CD4-positive, alpha-beta T cell treated with Interleukin-6 at 100 ng/mL for 8 hours (primary cell): ENCODE measurements around the gene CYP26B1.
"Not testable (repeated sequence)": the region's sequence is repeated elsewhere in the genome, so short reads cannot be mapped to it uniquely, and the experiment has no call there.

Experiments used
- DNase-seq: peaks from one replicate; pipeline ENCODE4 v3.0.0-alpha.2; 2020; ENCODE audit warnings: mixed read lengths, low spot score

Gene CYP26B1

DNA sequence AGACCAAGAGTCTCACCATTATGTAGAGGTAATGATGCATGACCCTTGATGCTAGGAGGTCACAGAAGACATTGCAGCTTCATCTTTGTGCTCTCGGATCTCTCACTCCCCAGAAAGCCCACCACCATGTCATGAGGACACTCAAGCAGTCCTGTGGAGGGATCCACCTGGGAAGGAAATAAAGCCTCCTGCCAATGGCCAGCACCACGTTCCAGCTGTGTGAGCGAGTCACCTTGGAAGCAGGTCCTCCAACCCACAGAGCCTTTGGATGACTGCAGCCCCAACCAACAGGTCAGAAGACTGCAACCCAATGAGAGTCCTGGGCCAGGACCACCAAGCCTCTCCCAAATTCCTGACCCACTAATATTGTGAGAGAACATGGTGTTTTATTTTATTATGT, 38.4 kb downstream of the CYP26B1 start:
- no peak for DNase-seq

DNA sequence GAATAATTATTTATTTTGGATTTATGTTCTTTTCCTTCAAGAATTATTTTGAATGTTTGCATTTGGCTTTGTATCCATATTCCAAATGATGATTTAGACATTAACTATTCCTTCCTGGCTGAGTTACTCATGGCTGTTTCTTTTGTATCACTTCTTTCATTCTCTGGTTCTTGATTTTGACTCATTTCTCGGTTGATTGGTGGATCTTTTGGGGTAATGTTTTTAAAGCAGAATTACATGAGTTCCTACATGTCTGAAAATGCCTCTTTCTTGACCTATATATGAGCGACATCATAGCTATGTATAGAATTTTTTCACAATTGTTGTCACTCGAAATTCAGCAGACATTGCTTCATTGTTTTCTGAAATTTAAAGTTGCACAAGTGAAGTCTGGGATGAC, 39.5 kb downstream of the CYP26B1 start:
- DNase-seq, result no peak

DNA sequence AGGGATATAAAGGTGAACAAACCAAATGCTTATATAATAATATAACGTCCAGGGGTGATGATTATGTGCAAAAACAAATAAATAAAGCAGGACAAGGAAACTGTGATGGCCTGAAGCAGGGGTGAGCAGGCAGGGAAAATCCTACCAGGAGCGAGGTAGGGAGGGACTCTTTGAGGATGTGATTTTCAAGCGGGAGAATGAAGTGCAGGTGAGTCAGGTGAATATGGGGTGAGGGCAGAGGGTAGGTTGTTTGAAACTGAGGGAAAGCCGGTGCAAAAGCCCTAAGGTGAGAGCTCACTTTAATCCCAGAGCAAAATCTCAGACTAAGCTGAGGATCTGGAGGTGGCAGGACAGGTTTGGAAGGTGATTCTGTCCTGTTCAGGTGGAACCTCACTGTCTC, 40.7 kb downstream of the CYP26B1 start:
- no peak for DNase-seq

DNA sequence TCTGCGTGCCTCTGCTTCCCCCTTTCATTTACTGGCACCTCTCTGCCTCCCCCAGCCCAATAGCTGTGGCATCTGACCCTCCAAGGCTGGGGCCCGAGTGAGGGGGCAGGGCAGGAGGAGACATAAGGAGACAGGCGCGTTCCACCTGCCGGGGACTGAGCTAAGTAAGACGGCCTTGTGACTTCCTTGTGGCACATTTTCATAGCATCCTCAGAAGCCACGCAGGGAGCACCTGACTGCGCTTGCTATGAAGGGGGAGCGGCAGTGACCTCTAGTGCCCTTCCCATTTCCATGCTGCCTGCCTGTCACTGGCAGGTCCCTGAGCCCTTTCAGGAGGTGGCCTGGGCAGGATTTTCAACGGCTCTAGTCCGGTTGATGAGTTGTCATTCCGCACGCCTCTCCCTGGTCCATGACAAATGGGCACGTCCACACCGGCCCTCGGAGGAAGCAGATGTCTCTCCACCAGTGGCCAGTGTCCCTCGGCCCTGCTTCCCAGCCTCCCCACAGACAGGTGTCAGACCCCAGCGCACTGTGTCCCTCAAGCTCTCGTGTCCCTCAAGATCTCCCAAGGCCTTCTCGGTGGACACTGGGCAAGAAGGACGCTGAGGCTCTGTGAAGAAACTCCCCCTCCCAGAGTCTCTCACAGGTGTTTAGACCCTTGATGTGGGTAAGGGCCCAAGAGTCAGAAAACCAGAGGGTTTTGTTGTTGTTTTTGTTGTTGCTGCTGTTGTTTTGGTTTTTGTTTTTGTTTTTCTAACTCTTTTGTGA, 42.7 kb downstream of the CYP26B1 start:
- DNase-seq, result no peak

DNA sequence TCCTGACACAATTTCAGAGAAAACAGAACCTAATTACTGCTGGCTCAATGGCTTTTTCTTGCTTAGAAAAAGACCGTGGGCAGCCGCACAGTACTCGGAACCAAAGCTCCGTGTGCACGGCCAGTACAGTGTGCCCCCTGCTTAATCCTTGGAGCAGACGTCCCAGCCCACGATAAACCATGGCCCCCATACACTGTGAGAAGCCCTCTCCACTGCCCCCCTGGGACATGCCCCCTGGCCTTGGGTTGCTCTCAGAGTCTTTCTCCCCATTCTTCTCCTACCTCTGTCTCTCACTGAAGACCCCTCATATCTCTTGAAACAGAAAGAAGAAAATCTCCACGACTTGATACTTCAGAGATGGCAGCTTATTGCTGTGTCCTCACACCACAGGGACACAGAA, 44.0 kb downstream of the CYP26B1 start:
- DNase-seq, result no peak

DNA sequence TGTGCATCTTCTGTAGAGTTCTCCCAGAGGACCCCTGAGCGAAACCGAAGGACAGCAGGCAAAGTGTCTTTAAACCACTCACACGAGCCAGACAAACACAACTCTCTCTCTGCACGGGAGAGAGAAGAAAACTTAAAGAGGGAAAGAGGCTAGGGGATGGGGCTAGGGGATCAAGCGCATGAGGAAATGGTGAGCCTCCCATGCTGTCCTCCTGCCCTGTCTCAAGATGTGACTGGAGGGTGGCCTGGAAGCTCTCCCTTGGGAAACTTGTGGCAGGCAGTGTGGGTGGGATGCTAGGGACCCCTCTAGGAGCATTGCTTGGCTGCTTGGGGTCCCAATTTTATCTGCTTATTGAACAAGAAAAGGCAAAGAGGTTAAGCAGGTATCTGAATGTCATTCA, 44.5 kb downstream of the CYP26B1 start:
- no peak for DNase-seq

DNA sequence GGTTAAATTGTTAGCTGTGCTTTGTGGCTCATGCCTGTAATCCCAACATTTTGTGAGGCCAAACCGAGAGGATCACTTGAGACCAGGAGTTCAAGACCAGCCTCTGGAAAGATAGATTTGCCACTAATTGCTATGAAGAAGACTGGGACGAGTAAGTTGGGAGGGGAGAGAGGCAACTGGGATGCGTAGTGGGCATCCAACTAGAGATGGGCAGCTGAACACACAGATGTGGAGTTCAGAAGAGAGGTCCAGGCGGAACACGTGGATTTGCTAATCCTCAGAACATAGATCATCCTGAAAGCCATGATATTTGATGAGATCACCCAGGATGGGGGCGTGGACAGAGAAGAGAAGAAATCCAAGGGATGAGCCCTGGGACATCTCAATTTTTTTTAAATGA, 48.7 kb downstream of the CYP26B1 start:
- no peak for DNase-seq

DNA sequence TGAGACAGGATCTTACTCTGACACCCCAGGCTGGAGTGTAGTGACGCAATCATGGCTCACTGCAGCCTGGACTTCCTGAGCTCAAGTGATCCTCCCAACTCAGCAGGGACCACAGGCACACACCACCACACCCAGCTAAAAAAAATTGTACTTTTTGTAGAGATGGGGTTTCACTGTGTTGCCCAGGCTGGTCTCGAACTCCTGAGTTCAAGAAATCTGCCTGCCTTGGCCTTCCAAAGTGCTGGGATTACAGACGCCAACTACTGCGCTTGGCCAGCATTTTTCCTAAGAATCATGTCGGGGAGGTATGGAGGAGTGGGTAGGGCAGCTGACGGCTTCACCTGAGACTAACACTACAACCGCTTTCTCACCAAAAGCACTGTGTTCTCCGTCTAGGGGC, 50.4 kb downstream of the CYP26B1 start:
- DNase-seq, result no peak

DNA sequence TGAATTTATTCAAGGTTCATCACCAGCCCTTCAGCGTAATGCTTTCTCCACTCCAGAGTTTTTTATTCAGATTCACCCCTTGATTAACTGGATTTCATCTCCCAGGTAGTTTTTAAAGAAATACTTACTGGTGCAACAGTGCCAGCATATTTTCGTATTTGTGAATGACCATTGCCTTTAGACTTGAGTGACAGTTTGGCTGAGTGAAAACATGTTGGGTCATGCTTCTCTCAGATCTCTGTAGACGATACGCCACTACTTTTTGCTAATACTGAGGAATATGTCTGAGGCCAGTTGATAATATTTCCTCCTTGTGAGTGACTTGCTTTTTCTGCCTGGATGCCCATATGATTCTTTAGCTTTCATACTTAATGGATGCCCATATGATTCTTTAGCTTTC, 51.5 kb downstream of the CYP26B1 start:
- no peak for DNase-seq

DNA sequence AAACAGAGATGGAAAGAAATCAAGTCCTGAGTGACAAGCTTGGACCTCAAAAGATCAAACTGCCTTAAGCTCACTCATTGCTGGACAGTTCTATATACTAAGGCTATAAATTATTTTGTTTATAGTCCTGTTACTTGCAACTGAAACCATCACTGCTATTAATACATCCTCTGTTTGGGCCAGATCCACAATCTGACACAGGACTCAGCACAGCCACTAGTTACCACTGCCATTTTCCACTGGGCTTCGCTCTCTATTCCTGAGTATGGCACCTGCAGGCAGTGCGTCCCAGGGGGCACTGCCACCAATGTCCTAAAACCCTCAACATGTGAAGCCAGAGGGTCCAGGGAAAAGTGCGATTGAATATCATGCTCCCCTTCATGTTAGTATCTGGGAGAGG, 52.3 kb downstream of the CYP26B1 start:
- no peak for DNase-seq

DNA sequence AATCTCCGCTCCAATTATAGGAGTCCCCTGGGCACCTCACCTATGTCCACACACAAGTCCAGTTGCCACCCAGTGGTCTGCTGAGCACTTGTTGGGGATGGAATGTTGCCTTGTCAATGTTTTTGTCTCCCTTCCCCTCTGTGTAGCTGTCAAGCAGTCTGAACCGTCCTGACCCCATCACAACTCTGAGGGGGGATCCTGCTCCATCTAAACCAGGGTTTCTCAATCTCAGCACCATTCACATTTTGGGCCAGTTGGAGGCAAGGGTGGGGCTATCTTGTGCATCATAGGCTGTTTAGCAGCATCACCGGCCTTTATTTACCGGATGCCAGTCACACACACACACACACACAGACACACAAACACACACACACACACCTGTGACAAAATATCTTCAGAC, 53.0 kb downstream of the CYP26B1 start:
- no peak for DNase-seq

DNA sequence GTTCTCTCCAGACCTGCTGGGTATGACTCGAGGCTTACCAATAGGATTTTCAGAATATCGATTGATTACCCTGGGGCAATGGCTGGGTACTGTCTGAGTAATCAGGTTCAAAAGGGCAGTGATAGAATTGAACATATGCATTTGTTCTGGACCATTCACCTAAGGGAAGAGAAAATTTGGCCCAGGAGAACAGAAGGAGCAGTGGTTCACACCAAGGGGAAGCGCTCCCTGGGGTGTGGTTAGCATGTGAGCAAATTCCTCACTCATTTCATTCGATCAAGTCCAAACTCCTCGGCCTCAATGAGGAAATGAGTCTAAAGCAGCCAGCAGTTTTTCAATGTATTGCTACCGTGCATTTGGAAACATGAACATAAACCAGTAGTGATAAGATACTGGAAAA, 55.6 kb downstream of the CYP26B1 start:
- no peak for DNase-seq

DNA sequence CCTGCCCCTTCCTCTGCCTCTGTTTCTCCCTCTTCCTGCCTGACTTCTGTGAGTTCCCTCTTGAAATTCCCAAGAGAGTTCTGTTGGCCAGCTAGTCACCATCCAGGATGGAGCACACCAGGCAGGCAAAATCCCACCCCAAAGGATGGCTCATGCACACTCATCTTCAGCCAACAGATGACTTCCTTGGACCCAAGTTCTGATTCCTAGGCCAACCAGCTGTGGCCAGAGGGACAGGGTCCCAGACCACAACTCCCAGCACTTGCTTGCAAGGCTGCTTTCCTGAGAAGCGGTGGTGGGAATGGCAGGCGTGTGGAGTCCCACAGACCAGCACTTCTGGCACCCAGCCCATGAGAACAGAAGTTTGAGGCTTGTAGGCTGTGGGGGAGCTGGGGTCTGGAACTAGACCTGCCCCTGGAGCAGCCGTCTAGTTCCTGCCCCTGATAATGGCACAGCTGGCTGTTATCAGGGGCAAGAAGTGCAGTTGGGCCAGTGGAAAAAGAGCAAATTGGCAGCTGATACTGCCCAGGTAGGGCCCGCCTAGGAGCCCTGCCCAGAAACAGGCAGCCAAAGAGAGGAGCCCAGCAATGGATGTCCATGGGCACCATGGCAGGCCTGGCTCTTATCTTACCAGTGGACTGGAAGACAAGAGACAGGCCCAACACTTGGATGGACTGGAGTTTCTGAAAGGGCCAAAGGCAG, 56.7 kb downstream of the CYP26B1 start:
- DNase-seq, result no peak

DNA sequence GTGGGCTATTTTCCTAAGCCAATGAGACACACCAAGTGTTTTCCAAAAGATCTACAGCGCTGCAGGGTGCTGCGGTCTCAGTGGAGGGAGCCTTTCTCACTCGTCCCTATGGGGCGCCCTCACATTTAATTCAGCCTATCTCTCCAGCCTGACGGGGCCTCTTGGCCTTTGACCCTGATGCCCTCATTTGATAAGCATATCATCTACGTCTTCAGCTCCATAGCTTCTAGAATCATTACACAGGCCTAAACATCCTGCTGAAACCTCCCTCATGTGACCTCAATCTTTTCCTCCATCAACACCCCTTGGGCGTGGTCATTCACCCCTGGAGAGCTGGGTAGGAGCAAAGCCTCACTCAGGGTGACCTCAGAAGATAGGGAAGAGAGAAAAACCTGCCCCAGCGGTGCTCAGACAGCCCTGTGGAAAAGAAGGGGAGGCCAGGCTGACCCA, 57.4 kb downstream of the CYP26B1 start:
- DNase-seq, result no peak

DNA sequence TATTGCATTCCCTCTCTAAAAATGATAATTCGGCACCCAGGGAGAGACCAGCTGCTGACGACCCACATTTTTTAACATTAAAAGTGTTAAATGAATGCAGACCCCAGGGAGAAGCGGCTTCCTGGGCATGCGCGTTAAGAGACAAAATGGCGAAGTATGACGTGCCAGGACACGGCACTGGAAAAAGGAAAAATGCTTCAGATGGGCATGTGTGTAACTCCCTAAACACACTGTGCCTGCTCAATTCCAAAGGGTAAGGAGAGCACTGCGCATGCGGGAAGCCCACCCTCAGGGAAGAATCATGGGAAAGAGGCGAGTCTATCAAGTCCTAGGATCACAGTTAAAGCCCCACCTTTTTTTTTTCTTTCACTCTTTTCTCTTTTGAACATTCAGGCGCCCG, 58.1 kb downstream of the CYP26B1 start:
- DNase-seq, result no peak

DNA sequence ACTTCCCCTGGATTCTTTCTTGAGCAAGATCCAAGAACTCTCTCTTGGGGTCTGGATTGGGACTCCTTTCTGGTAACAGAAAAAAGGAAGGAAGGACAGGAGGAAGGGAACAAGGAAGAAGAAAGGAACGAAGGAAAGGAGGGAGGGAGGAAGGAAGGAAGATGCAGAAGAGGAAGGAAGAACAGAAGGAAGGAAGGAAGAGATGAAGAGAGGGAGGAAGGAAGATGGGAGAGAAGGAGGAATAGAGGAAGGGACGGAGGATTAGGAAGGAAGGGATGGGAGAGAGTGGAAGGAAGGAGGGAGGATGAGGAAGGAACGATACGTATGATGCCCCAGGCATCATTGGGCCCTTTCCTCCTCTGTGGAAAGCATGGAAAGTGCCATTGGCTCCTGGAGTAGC, 58.6 kb downstream of the CYP26B1 start:
- DNase-seq, result no peak

DNA sequence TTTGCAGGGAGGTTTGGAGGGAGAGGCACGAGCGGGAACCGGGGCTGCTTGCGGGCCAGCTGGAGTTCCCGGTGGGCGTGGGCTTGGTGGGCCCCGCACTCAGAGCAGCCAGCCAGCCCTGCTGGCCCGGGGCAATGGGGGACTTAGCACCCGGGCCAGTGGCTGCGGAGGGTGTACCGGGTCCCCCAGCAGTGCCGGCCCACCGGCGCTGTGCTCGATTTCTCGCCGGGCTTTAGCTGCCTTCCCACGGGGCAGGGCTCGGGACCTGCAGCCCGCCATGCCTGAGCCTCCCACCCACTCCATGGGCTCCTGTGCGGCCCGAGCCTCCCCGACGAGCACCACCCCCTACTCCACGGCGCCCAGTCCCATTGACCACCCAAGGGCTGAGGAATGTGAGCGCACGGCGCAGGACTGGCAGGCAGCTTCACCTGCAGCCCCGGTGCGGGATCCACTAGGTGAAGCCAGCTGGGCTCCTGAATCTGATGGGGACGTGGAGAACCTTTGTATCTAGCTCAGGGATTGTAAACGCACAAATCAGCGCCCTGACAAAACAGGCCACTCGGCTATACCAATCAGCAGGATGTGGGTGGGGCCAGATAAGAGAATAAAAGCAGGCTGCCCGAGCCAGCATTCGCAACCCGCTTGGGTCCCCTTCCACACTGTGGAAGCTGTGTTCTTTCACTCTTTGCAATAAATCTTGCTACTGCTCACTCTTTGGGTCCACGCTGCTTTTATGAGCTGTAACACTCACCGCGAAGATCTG, 60.6 kb downstream of the CYP26B1 start:
- not testable (repeated sequence) for DNase-seq

DNA sequence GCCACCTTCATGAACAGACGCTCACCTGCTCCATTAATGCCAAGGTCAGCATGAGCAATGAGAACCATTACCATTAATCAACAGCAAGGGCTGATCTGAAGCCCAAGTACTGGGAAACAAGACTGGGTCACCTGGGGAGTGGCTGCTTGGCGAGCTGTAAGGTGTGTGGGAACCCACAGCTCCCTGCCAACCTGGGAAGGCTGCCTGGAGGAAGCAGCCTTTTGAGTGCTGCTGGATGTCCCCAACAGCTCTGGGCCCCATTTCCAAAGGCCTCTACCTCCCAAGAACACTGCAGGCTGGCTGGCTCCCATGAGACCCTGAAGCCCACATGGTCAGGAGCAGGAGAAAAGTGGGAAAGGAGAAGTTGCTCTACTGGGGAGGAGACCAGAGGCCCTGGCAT, 62.1 kb downstream of the CYP26B1 start:
- no peak for DNase-seq

DNA sequence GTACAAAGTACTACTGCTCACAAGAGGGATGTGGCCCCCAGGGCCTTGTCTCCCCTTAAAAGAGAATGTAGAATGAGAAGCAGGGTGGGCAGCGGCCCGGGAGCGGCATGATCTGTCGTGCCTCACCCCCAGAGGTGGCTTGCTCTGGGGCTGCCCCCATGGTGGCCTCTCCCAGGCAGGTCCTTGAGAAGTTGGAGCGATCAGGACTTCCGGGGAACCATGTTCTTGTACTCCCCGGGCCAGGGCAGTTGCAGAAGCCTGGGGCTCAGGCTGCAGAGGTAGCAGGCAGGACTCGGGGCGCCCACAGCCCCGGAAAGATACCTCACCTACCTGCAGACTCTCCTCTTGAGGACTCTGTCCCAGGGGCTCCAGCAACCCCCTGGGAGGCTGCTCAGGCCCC, 62.6 kb downstream of the CYP26B1 start:
- no peak for DNase-seq

DNA sequence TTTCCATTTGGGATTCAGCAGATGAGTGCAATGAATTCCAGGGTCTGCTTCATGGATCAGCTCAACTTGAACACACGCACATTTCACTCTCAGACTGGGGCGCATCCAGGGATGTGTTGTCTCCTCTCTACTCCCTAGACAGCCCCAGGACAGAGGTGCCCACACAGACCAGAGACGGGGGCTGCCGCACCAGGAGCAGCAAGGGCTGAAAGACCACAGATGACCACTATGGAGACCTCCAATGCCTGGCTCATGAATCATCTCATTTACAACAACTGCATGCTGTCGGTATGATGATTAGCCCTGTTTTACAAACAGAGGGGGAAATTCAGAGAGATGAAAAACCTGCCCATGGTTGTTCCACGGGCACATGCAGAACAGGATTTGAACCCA, 63.1 kb downstream of the CYP26B1 start:
- DNase-seq, result no peak

DNA sequence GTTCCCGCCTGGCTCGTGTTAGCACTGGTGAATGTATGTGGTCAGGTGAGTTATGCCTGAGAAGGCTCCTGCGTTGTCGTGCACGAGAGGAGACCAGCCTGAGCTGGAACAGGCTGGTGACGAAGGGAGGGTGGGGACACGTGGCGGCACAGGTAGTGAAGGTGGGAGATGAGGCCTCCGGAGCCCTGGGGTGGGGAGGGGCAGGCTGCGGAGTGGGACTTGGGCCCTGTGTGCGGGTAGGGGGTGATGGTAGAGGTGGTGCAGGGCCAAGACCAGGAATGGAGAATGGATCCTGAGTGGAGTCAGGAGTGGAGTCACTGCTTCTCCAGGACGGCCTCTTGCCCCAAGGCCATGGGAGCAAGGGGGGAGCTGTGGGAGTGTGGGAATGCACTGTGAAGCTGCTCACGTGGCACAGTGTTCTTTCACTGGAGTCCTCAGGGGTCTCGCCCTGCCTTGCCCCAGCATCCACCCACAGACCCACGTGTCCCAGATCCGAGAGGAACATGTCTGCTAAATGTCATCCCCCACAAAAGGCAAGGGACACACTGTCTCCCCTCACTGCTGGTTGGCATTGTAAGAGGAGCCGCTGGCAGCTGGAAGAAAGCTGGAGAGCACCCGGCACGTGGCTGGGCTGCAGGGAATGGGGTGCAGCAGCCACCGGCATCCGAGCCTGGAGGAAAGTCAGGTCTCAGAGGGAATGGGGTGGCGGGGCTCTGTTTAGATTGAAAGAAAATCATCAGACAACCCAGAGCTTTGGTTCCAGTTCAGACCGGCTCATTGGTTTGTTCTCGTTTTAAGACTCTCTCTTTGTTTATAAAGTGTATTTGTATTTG, 63.7 kb downstream of the CYP26B1 start:
- no peak for DNase-seq

DNA sequence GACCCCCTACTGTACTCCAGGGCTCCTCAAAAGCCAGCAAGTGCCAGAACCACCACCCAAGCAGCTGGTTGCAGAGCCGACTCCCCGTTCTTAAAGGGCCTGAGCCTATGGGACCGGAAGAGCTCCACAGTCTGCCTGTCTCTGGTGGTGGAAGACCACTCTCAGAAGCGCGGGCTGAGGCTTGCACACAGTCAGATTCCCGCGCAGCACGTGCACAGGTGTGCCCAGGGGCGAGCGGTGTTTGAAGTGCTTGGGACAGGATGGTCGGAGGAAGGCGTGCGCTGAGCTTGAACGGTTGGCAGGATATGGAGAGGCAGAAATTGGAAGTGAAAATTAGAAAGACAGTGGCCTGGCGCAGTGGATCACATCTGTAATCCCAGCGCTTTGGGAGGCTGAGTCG, 64.8 kb downstream of the CYP26B1 start:
- no peak for DNase-seq
